Cardiac muscle cell (in vitro differentiated cells and primary cell): ENCODE results near the gene USH1G. TPM values are rescaled to one million over a fixed set of nuclear protein-coding genes. Genes with fewer than 3 reads are reported as not detected.

Source experiments
- DNase-seq, 2 donors: peaks; one replicate each; pipeline versions ENCODE4 v3.0.0 to v3.0.0-alpha.2; 2010 to 2017; ENCODE audit warnings: low read depth in 1 of 2, low spot score in 1 of 2
- H3K27ac ChIP-seq: fragments of 200-600 bp; sonication (generic); 2 replicates; pipeline ENCODE4 v1.5.1; 2016
- H3K27me3 ChIP-seq: fragments of 200-600 bp; sonication (generic); 2 replicates; pipeline ENCODE4 v1.6.0; 2016; ENCODE audit warnings: control low read depth
- H3K36me3 ChIP-seq: fragments of 200-600 bp; sonication (generic); 2 replicates; pipeline ENCODE4 v1.5.1; 2016; ENCODE audit warnings: control low read depth
- H3K4me1 ChIP-seq: fragments of 200-600 bp; sonication (generic); 2 replicates; pipeline ENCODE4 v1.8.1; 2017; ENCODE audit warnings: low read depth, mild to moderate bottlenecking, mixed run types
- H3K4me3 ChIP-seq: fragments of 200-600 bp; sonication (generic); 2 replicates; pipeline ENCODE4 v1.5.1; 2016; ENCODE audit warnings: mild to moderate bottlenecking
- H3K9me3 ChIP-seq: fragments of 200-600 bp; sonication (generic); 2 replicates; pipeline ENCODE4 v1.5.1; 2017; ENCODE audit warnings: low read depth, mild to moderate bottlenecking, control low read depth
- CTCF ChIP-seq: IDR thresholded peaks from 2 replicates; pipeline ENCODE4 v1.5.1; 2012; ENCODE audit warnings: low read depth, mild to moderate bottlenecking, low read length
- polyA plus RNA-seq: library from polyadenylated mRNA; unstranded; fragments of >200 nt; fragmentation: Nextera tagmentation; extraction: Ambion mirVana; gene quantifications from 2 replicates; pipeline ENCODE4 v1.2.1, GENCODE V29; 2016
- total RNA-seq: library from RNA; depleted of rRNA; stranded (reverse); fragments of >200 nt; gene quantifications from 2 replicates; pipeline ENCODE4 v1.2.3, GENCODE V29; 2016

Gene USH1G
- total and polyA plus RNA-seq, 2 experiments from 2014 or later, result 1.9 to 4.0 TPM

- Histone ChIP-seq H3K4me3 (no peak overlapping the region), H3K9me3 (no peaks in the 10 kb centered on the region), H3K27me3 (peaks cover 94% of the 10 kb centered on the region), H3K36me3 (no peaks in the 10 kb centered on the region), H3K4me1 (no peaks in the 10 kb centered on the region), H3K27ac (no peak overlapping the region)
- DNase-seq, result no peak
- no peak for TF ChIP-seq CTCF
Observed at GRCh38 chr17:74928786-74929185, 5.7 kb upstream of the USH1G start.

GRCh38 chr17:74925242-74925641 is 2.2 kb upstream of the USH1G start:
- no peak for DNase-seq
- TF ChIP-seq CTCF, result no peak
- no peak overlapping the region for H3K4me3 ChIP-seq
- H3K27me3 ChIP-seq, result peaks cover 78% of the 10 kb centered on the region
- H3K9me3 ChIP-seq, result no peaks in the 10 kb centered on the region
- H3K27ac ChIP-seq, result no peak overlapping the region
- H3K36me3 ChIP-seq, result no peaks in the 10 kb centered on the region
- H3K4me1 ChIP-seq, result peaks cover 4% of the 10 kb centered on the region

GRCh38 chr17:74924250-74924948 is 1.3 kb upstream of the USH1G start, which contains the start of gene OTOP2:
TSS of gene OTOP2 (plus strand) at chr17:74924273. CDS start at chr17:74924633, 360 bp downstream.
- H3K36me3 ChIP-seq, result no peaks in the 10 kb centered on the region
- peak within 1 kb of the TSS; percentile 27 for H3K4me3 ChIP-seq
- H3K9me3 ChIP-seq, result no peaks in the 10 kb centered on the region
- H3K27ac ChIP-seq, result no peak within 1 kb of the TSS
- no peak for DNase-seq
- peaks cover 71% of the 10 kb centered on the region for H3K27me3 ChIP-seq
- TF ChIP-seq CTCF, result no peak
- peaks cover 4% of the 10 kb centered on the region for H3K4me1 ChIP-seq

- DNase-seq, result peak; percentile 53 to 70
- H3K27ac ChIP-seq, result no peak overlapping the region
- H3K4me1 ChIP-seq, result peaks cover 4% of the 10 kb centered on the region
- peak; percentile 57 for TF ChIP-seq CTCF
- no peaks in the 10 kb centered on the region for H3K36me3 ChIP-seq
- H3K27me3 ChIP-seq, result peaks cover 64% of the 10 kb centered on the region
- H3K9me3 ChIP-seq, result no peaks in the 10 kb centered on the region
- H3K4me3 ChIP-seq, result peak overlapping the region; percentile 27
Observed at GRCh38 chr17:74923538-74924249, 639 bp upstream of the USH1G start.

- DNase-seq, result no peak
- no peak for TF ChIP-seq CTCF
- peaks cover 48% of the 10 kb centered on the region for H3K27me3 ChIP-seq
- no peaks in the 10 kb centered on the region for H3K36me3 ChIP-seq
- no peaks in the 10 kb centered on the region for H3K9me3 ChIP-seq
- peaks cover 4% of the 10 kb centered on the region for H3K4me1 ChIP-seq
- H3K4me3 ChIP-seq, result no peak overlapping the region
- H3K27ac ChIP-seq, result no peak overlapping the region
Observed at GRCh38 chr17:74922172-74922571, 883 bp downstream of the USH1G start.
